HCT116 (cell line): ENCODE data around the gene TGM4. TPM values are rescaled to one million over a fixed set of nuclear protein-coding genes. Genes with fewer than 3 reads are reported as not detected.

Experiments used
- ATAC-seq: fragments of 200-7000 bp; cut with Tn5 transposase; 2 replicates; pipeline ENCODE4 v1.9.1; 2020; ENCODE audit warnings: mild to moderate bottlenecking, moderate library complexity
- BruUV-seq: library from RNA; stranded (reverse); fragments of 400-500 nt; replicated peaks from 2 replicates; lab custom pipeline; 2021; lab: Mats Ljungman, UMichigan
- CTCF ChIA-PET: fragments of 300-600 bp; sonication (Branson Sonifier 250); formaldehyde crosslinking; loops from one replicate; lab custom pipeline; 2021; ENCODE audit warnings: antibody characterized with exemption; lab: Charles Lee
- POLR2A ChIA-PET: fragments of 300-600, 350-600 bp; sonication (Branson Sonifier 250); formaldehyde crosslinking; loops from one replicate; lab custom pipeline; 2021; ENCODE audit warnings: antibody characterized with exemption; lab: Charles Lee
- RAD21 ChIA-PET, 2 experiments: fragments of 300-600 bp; sonication (Branson Sonifier 250); formaldehyde crosslinking; loops; one replicate each; lab custom pipeline; 2023; ENCODE audit warnings: low total read pairs in 2 of 2; ENCODE audit not compliant: uncharacterized antibody in 2 of 2, unreplicated experiment in 2 of 2, low non-redundant PET in 1 of 2; lab: Charles Lee
- DNase-seq: peaks from one replicate; pipeline ENCODE4 v3.0.0-alpha.2; 2010; ENCODE audit warnings: low read depth, low spot score
- H2AFZ ChIP-seq: fragments of 200-600 bp; shearing (Covaris generic), sonication (generic); 2 replicates; pipeline ENCODE4 v1.6.1; 2017; ENCODE audit warnings: low read depth, mixed run types, mixed read lengths, antibody characterized with exemption, low read length; ENCODE audit not compliant: poor library complexity, severe bottlenecking
- H3K27ac ChIP-seq: 2 replicates; pipeline ENCODE4 v1.5.1; 2012; ENCODE audit warnings: low read depth, low read length
- H3K27me3 ChIP-seq: fragments of 200-600 bp; sonication (generic); 2 replicates; pipeline ENCODE4 v1.6.1; 2016; ENCODE audit warnings: mixed run types, low read length, mixed read lengths; ENCODE audit not compliant: insufficient read depth
- H3K36me3 ChIP-seq, 2 experiments: fragments of 200-500 bp in 1 of 2; fragments of 200-600 bp in 1 of 2; sonication (Bioruptor generic) in 1 of 2; sonication (generic) in 1 of 2; 2 replicates each; pipeline versions ENCODE4 v1.5.1 to v1.6.1; 2014 to 2016; ENCODE audit warnings: low read length in 2 of 2, inconsistent platforms in 1 of 2, mixed read lengths in 1 of 2, mixed run types in 1 of 2; ENCODE audit not compliant: insufficient read depth in 2 of 2, control insufficient read depth in 1 of 2
- H3K4me1 ChIP-seq, 2 experiments: fragments of 200-600 bp in 1 of 2; sonication (generic) in 1 of 2; 2 replicates each; pipeline versions ENCODE4 v1.5.1 to v1.6.1; 2012 to 2017; ENCODE audit warnings: low read length in 2 of 2, inconsistent platforms in 1 of 2, mild to moderate bottlenecking in 1 of 2, mixed read lengths in 1 of 2, mixed run types in 1 of 2, moderate library complexity in 1 of 2; ENCODE audit not compliant: insufficient read depth in 2 of 2, control insufficient read depth in 1 of 2
- H3K4me2 ChIP-seq: fragments of 200-600 bp; sonication (generic); 2 replicates; pipeline ENCODE4 v1.6.1; 2017; ENCODE audit warnings: mixed run types, low read length, mixed read lengths
- H3K4me3 ChIP-seq, 2 experiments: fragments of 200-600 bp in 1 of 2; sonication (generic) in 1 of 2; replicated peaks in 1 of 2; 2 replicates each; pipeline ENCODE4 v1.5.1; 2011 to 2016; ENCODE audit warnings: low read length in 2 of 2, control low read depth in 1 of 2, low read depth in 1 of 2, mild to moderate bottlenecking in 1 of 2, mixed read lengths in 1 of 2, mixed run types in 1 of 2
- H3K79me2 ChIP-seq: fragments of 200-600 bp; sonication (generic); 2 replicates; pipeline ENCODE4 v1.6.1; 2017; ENCODE audit warnings: mild to moderate bottlenecking, mixed run types, low read length, moderate library complexity, mixed read lengths; ENCODE audit not compliant: insufficient read depth
- H3K9ac ChIP-seq: fragments of 200-600 bp; sonication (generic); 2 replicates; pipeline ENCODE4 v1.6.1; 2016; ENCODE audit warnings: low read length, mixed read lengths
- H3K9me2 ChIP-seq: fragments of 200-600 bp; sonication (generic), shearing (Covaris generic); 2 replicates; pipeline ENCODE4 v1.6.1; 2017; ENCODE audit warnings: mixed run types, mild to moderate bottlenecking, moderate library complexity; ENCODE audit not compliant: insufficient read depth
- H3K9me3 ChIP-seq, 2 experiments: fragments of 200-500 bp in 1 of 2; fragments of 200-600 bp in 1 of 2; sonication (Bioruptor generic) in 1 of 2; sonication (generic) in 1 of 2; 2 replicates each; pipeline ENCODE4 v1.6.1; 2014 to 2017; ENCODE audit warnings: low read length in 2 of 2, mixed read lengths in 2 of 2, inconsistent platforms in 1 of 2, low read depth in 1 of 2, mild to moderate bottlenecking in 1 of 2, mixed run types in 1 of 2, moderate library complexity in 1 of 2; ENCODE audit not compliant: control insufficient read depth in 1 of 2, insufficient read depth in 1 of 2
- H4K20me1 ChIP-seq: fragments of 200-600 bp; sonication (generic), shearing (Covaris generic); 2 replicates; pipeline ENCODE4 v1.6.1; 2017; ENCODE audit warnings: mixed run types, mild to moderate bottlenecking, moderate library complexity; ENCODE audit not compliant: insufficient read depth
- CBX3 ChIP-seq: IDR thresholded peaks from 2 replicates; pipeline ENCODE4 v1.6.1; 2012; ENCODE audit warnings: low read depth
- ELF1 ChIP-seq: IDR thresholded peaks from 2 replicates; pipeline ENCODE4 v1.6.1; 2012; ENCODE audit warnings: low read depth, borderline replicate concordance
- EZH2phosphoT487 ChIP-seq: fragments of 200-600 bp; IDR thresholded peaks from 2 replicates; pipeline ENCODE4 v1.6.1; 2018; ENCODE audit warnings: antibody characterized with exemption, borderline replicate concordance
- JUND ChIP-seq: IDR thresholded peaks from 2 replicates; pipeline ENCODE4 v1.6.1; 2012
- SIN3A ChIP-seq: IDR thresholded peaks from 2 replicates; pipeline ENCODE4 v1.6.1; 2012; ENCODE audit warnings: low read depth
- SP1 ChIP-seq: IDR thresholded peaks from 2 replicates; pipeline ENCODE4 v1.6.1; 2012; ENCODE audit warnings: low read depth
- SRF ChIP-seq: IDR thresholded peaks from 2 replicates; pipeline ENCODE4 v1.6.1; 2012; ENCODE audit warnings: low read depth
- TCF7L2 ChIP-seq: IDR thresholded peaks from 2 replicates; pipeline ENCODE4 v1.7.0; 2011; ENCODE audit warnings: borderline replicate concordance, inconsistent platforms; ENCODE audit not compliant: insufficient read depth, insufficient read length; ENCODE audit errors: extremely low read depth
- YY1 ChIP-seq: IDR thresholded peaks from 2 replicates; pipeline ENCODE4 v1.6.1; 2011; ENCODE audit warnings: low read length, low read depth, moderate library complexity, mild to moderate bottlenecking; ENCODE audit not compliant: insufficient replicate concordance; ENCODE audit errors: extremely low read depth
- ZFX ChIP-seq: fragments of 450-650 bp; IDR thresholded peaks from 2 replicates; pipeline ENCODE4 v1.6.1; 2017
- intact Hi-C: fragments of 100-400 bp; cut with micrococcal nuclease; formaldehyde crosslinking; loops from 2 replicates; pipeline ENCODE4 v1.10.0; 2022
- total RNA-seq: library from RNA; stranded (reverse); gene quantifications from one replicate; pipeline ENCODE4 v1.2.1, GENCODE V29; 2021; ENCODE audit not compliant: unreplicated experiment
- TF ChIP-seq, protein P1 (sequence below), 3 experiments: fragments of 200-600 bp in 1 of 3; sonication (generic) in 1 of 3; IDR thresholded peaks in 2 of 3; conservative IDR thresholded peaks in 1 of 3; 2 replicates each; pipeline ENCODE4 v1.5.1; 2012 to 2017; ENCODE audit warnings: low read depth in 2 of 3, low read length in 2 of 3, antibody characterized with exemption in 1 of 3, borderline replicate concordance in 1 of 3, control low read depth in 1 of 3, mild to moderate bottlenecking in 1 of 3, mixed read lengths in 1 of 3, mixed run types in 1 of 3, moderate library complexity in 1 of 3; ENCODE audit not compliant: insufficient read depth in 1 of 3

Gene TGM4
- total RNA-seq, 1 experiment from 2014 or later = not detected

DNA sequence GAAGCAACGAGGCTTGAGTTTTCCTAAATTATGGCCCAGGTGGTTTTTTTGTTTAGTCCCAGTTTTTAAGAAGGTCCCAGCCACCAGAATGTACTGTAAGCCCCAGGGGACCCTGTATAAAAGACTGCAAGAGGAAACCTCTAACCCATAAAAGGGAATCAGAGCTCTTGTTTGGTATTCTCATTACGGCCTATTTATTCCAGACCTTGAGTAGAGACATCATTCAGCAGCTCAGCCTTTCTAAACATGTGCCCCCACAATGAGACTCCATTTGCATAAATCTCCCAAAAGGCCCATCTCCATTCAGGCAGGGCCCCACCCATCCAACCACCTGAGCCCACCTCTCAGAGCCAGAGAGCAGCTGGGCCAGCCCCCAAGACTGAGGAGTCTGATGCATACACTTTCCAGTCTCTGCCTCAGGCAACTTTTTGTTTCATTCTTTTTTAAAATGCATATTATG, 75.9 kb downstream of the TGM4 start:
- RAD21 ChIA-PET = no interaction called here
- Histone ChIP-seq H3K9ac (no peak overlapping the region), H3K4me2 (no peak overlapping the region), H3K4me3 (no peak overlapping the region), H3K27me3 (no peaks in the 10 kb centered on the region), H3K79me2 (no peaks in the 10 kb centered on the region; the same call in 1 of the 2 replicates), H4K20me1 (no peaks in the 10 kb centered on the region), H3K27ac (no peak overlapping the region), H3K36me3 (no peaks in the 10 kb centered on the region), H3K9me3 (no peaks in the 10 kb centered on the region), H3K9me2 (no peaks in the 10 kb centered on the region), H2AFZ (no peak overlapping the region), H3K4me1 (no peaks in the 10 kb centered on the region)
- POLR2A ChIA-PET = no interaction called here
- intact Hi-C loops = no loop called here
- CTCF ChIA-PET = no interaction called here
- no TSS peak for BruUV-seq
- DNase-seq = no peak
- TF ChIP-seq YY1 (no peak), ZFX (no peak), TCF7L2 (no peak), SIN3A (no peak), SRF (no peak), EZH2phosphoT487 (no peak), SP1 (no peak), ELF1 (no peak), JUND (no peak), CBX3 (no peak)
- TF ChIP-seq, protein P1, sequence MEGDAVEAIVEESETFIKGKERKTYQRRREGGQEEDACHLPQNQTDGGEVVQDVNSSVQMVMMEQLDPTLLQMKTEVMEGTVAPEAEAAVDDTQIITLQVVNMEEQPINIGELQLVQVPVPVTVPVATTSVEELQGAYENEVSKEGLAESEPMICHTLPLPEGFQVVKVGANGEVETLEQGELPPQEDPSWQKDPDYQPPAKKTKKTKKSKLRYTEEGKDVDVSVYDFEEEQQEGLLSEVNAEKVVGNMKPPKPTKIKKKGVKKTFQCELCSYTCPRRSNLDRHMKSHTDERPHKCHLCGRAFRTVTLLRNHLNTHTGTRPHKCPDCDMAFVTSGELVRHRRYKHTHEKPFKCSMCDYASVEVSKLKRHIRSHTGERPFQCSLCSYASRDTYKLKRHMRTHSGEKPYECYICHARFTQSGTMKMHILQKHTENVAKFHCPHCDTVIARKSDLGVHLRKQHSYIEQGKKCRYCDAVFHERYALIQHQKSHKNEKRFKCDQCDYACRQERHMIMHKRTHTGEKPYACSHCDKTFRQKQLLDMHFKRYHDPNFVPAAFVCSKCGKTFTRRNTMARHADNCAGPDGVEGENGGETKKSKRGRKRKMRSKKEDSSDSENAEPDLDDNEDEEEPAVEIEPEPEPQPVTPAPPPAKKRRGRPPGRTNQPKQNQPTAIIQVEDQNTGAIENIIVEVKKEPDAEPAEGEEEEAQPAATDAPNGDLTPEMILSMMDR (IDR thresholded peaks at IDR 0.05 in 2 of 3, conservative IDR thresholded peaks at IDR 0.05 in 1 of 3; ENCODE audit: borderline replicate concordance in 1 of 3, insufficient read depth in 1 of 3, low read depth in 2 of 3, low read length in 2 of 3) = no peak
- ATAC-seq = no peak
